IMR-90 (cell line): ENCODE measurements around the gene XRN2. TPM values are rescaled to one million over a fixed set of nuclear protein-coding genes. Genes with fewer than 3 reads are reported as not detected.

Experiments used
- ATAC-seq: fragments of 200-7000 bp; cut with Tn5 transposase; 2 replicates; pipeline ENCODE4 v1.9.1; 2020; ENCODE audit warnings: low read depth, mild to moderate bottlenecking, moderate library complexity
- BruUV-seq: library from RNA; stranded (reverse); fragments of 400-500 nt; replicated peaks from 2 replicates; lab custom pipeline; 2021; lab: Mats Ljungman, UMichigan
- CTCF ChIA-PET: fragments of 300-600 bp; formaldehyde crosslinking; extraction: SDS; loops from one replicate; lab custom pipeline; 2021; ENCODE audit warnings: antibody characterized with exemption; lab: Yijun Ruan, JAX
- POLR2A ChIA-PET: fragments of 300-600 bp; sonication (Branson Sonifier 250); formaldehyde crosslinking; loops from one replicate; lab custom pipeline; 2022; ENCODE audit warnings: antibody characterized with exemption; ENCODE audit not compliant: unreplicated experiment; lab: Charles Lee
- DNase-seq: peaks from one replicate; pipeline ENCODE4 v3.0.0; 2013
- H2AFZ ChIP-seq: replicated peaks from 2 replicates; pipeline ENCODE3; 2013; ENCODE audit warnings: low read length, mild to moderate bottlenecking; ENCODE audit not compliant: poor library complexity
- H2AK5ac ChIP-seq: 2 replicates; pipeline ENCODE4 v1.6.1; 2013; ENCODE audit warnings: low read depth, low read length, inconsistent platforms
- H2AK9ac ChIP-seq: replicated peaks from 2 replicates; pipeline ENCODE3; 2013; ENCODE audit warnings: mild to moderate bottlenecking, low read depth, low read length, moderate library complexity; ENCODE audit not compliant: poor library complexity
- H2BK120ac ChIP-seq: 2 replicates; pipeline ENCODE4 v1.6.1; 2013; ENCODE audit warnings: low read depth, low read length, inconsistent platforms
- H2BK15ac ChIP-seq: 3 replicates; pipeline ENCODE4 v1.6.1; 2013; ENCODE audit warnings: low read depth, low read length, inconsistent platforms
- H2BK20ac ChIP-seq: 2 replicates; pipeline ENCODE4 v1.6.1; 2013; ENCODE audit warnings: low read depth, mild to moderate bottlenecking, inconsistent platforms, low read length, moderate library complexity
- H2BK5ac ChIP-seq: 2 replicates; pipeline ENCODE4 v1.6.1; 2013; ENCODE audit warnings: mild to moderate bottlenecking, low read depth, low read length, inconsistent platforms; ENCODE audit not compliant: poor library complexity, severe bottlenecking
- H3K14ac ChIP-seq: replicated peaks from 2 replicates; pipeline ENCODE4 v1.6.1; 2013; ENCODE audit warnings: low read depth, low read length, inconsistent platforms
- H3K18ac ChIP-seq: 2 replicates; pipeline ENCODE4 v1.6.1; 2013; ENCODE audit warnings: low read depth, low read length, control low read depth
- H3K23ac ChIP-seq: 2 replicates; pipeline ENCODE4 v1.6.1; 2013; ENCODE audit warnings: low read depth, low read length, inconsistent platforms
- H3K27ac ChIP-seq: 2 replicates; pipeline ENCODE4 v1.5.1; 2013; ENCODE audit warnings: mild to moderate bottlenecking, control low read depth, low read length; ENCODE audit not compliant: insufficient read depth
- H3K27me3 ChIP-seq: 2 replicates; pipeline ENCODE4 v1.6.1; 2013; ENCODE audit warnings: low read length; ENCODE audit not compliant: control insufficient read depth, insufficient read depth
- H3K36me3 ChIP-seq: 2 replicates; pipeline ENCODE4 v1.6.1; 2013; ENCODE audit warnings: low read length, mixed read lengths; ENCODE audit not compliant: control insufficient read depth, insufficient read depth
- H3K4ac ChIP-seq: 2 replicates; pipeline ENCODE4 v1.6.1; 2013; ENCODE audit warnings: low read depth, low read length, inconsistent platforms
- H3K4me1 ChIP-seq: 2 replicates; pipeline ENCODE4 v1.6.1; 2013; ENCODE audit warnings: low read length, mixed read lengths; ENCODE audit not compliant: control insufficient read depth, insufficient read depth
- H3K4me2 ChIP-seq: 2 replicates; pipeline ENCODE4 v1.6.1; 2013; ENCODE audit warnings: low read depth, mild to moderate bottlenecking, control low read depth, low read length, moderate library complexity
- H3K4me3 ChIP-seq: 2 replicates; pipeline ENCODE4 v1.5.1; 2013; ENCODE audit warnings: low read depth, mild to moderate bottlenecking, control low read depth, low read length, moderate library complexity; ENCODE audit not compliant: insufficient read depth
- H3K56ac ChIP-seq: 2 replicates; pipeline ENCODE4 v1.6.1; 2013; ENCODE audit warnings: low read length, inconsistent platforms; ENCODE audit not compliant: insufficient read depth; ENCODE audit errors: extremely low read depth
- H3K79me1 ChIP-seq, 2 experiments: 2 replicates each; pipeline ENCODE4 v1.6.1; 2013; ENCODE audit warnings: low read length in 2 of 2, inconsistent platforms in 1 of 2, low read depth in 1 of 2
- H3K9ac ChIP-seq: 2 replicates; pipeline ENCODE4 v1.6.1; 2013; ENCODE audit warnings: low read depth, low read length, control low read depth
- H3K9me1 ChIP-seq: 2 replicates; pipeline ENCODE4 v1.6.1; 2013; ENCODE audit warnings: low read length, inconsistent platforms; ENCODE audit not compliant: insufficient read depth
- H3K9me3 ChIP-seq: 2 replicates; pipeline ENCODE4 v1.6.1; 2013; ENCODE audit warnings: low read length; ENCODE audit not compliant: control insufficient read depth, insufficient read depth
- H4K20me1 ChIP-seq: 2 replicates; pipeline ENCODE4 v1.6.1; 2013; ENCODE audit warnings: low read length, inconsistent platforms; ENCODE audit not compliant: insufficient read depth
- H4K5ac ChIP-seq: 2 replicates; pipeline ENCODE4 v1.6.1; 2013; ENCODE audit warnings: mild to moderate bottlenecking, low read depth, low read length, control low read depth
- H4K8ac ChIP-seq, 2 experiments: 2 replicates each; pipeline ENCODE4 v1.6.1; 2013; ENCODE audit warnings: low read depth in 2 of 2, low read length in 2 of 2, control low read depth in 1 of 2, inconsistent platforms in 1 of 2
- H4K91ac ChIP-seq: 2 replicates; pipeline ENCODE4 v1.6.1; 2013; ENCODE audit warnings: low read depth, low read length, inconsistent platforms; ENCODE audit not compliant: insufficient read depth
- CEBPB ChIP-seq: IDR thresholded peaks from 2 replicates; pipeline ENCODE4 v1.6.1; 2012; ENCODE audit warnings: low read depth, low read length, improper control_type of control experiment
- CHD1 ChIP-seq: IDR thresholded peaks from 2 replicates; pipeline ENCODE4 v1.6.1; 2012; ENCODE audit warnings: low read depth, low read length, improper control_type of control experiment
- FOS ChIP-seq: fragments of 150-350 bp; IDR thresholded peaks from 2 replicates; pipeline ENCODE4 v1.6.1; 2016; ENCODE audit warnings: low read depth, low read length
- MAFK ChIP-seq: IDR thresholded peaks from 2 replicates; pipeline ENCODE4 v1.6.1; 2012; ENCODE audit warnings: low read depth, low read length, improper control_type of control experiment
- MXI1 ChIP-seq: IDR thresholded peaks from 2 replicates; pipeline ENCODE4 v1.6.1; 2012; ENCODE audit warnings: low read depth, mild to moderate bottlenecking, low read length, moderate library complexity, borderline replicate concordance
- POLR2A ChIP-seq: IDR thresholded peaks from 2 replicates; pipeline ENCODE4 v1.6.1; 2012; ENCODE audit warnings: mild to moderate bottlenecking, low read depth, low read length
- RAD21 ChIP-seq: IDR thresholded peaks from 2 replicates; pipeline ENCODE4 v1.6.1; 2012; ENCODE audit warnings: low read length, improper control_type of control experiment
- RCOR1 ChIP-seq: IDR thresholded peaks from 2 replicates; pipeline ENCODE4 v1.6.1; 2012; ENCODE audit warnings: mild to moderate bottlenecking, low read length, improper control_type of control experiment; ENCODE audit not compliant: insufficient replicate concordance
- RFX5 ChIP-seq: IDR thresholded peaks from 2 replicates; pipeline ENCODE4 v1.8.0; 2012; ENCODE audit warnings: low read depth, mild to moderate bottlenecking, low read length, moderate library complexity
- WGBS, 2 experiments: methylation state at CpG; one replicate each; pipeline versions ENCODE4 v1.1.5 to v1.1.7; 2013; ENCODE audit warnings: missing lambda C conversion rate in 2 of 2; ENCODE audit not compliant: insufficient read length in 1 of 2; ENCODE audit errors: extremely low coverage in 2 of 2; 5-methylcytosine and 5-hydroxymethylcytosine counted together
- dilution Hi-C: fragments of 300-500 bp; cut with HindIII; formaldehyde crosslinking; loops from one replicate; pipeline ENCODE4 v1.14.3; 2018; ENCODE audit warnings: low sequenced_read_pairs; ENCODE audit not compliant: unreplicated experiment
- in situ Hi-C: fragments of 300-500 bp; cut with MboI; formaldehyde crosslinking; loops from 3 replicates; pipeline ENCODE4 v1.14.3; 2019; ENCODE audit warnings: low sequenced_read_pairs, inconsistent platforms, mixed read lengths
- intact Hi-C: fragments of 100-400 bp; cut with micrococcal nuclease; formaldehyde crosslinking; loops from 2 replicates; pipeline ENCODE4 v1.10.0; 2022
- polyA plus RNA-seq, 3 experiments: library from polyadenylated mRNA; depleted of rRNA; stranded (reverse); fragments of >200 nt; gene quantifications; 2 replicates each; pipeline ENCODE4 v1.2.3, GENCODE V29; 2012; ENCODE audit warnings: low replicate concordance in 1 of 3
- total RNA-seq: library from RNA; depleted of rRNA; stranded (reverse); fragments of >200 nt; gene quantifications from 2 replicates; pipeline ENCODE4 v1.2.3, GENCODE V29; 2012
- TF ChIP-seq, protein P1 (sequence below): fragments of 150-350 bp; IDR thresholded peaks from 2 replicates; pipeline ENCODE4 v1.6.1; 2016; ENCODE audit warnings: low read depth, mild to moderate bottlenecking, low read length, moderate library complexity, borderline replicate concordance
- TF ChIP-seq, protein P2 (sequence below): fragments of 150-350 bp; IDR thresholded peaks from 2 replicates; pipeline ENCODE4 v1.6.1; 2017; ENCODE audit warnings: mild to moderate bottlenecking, antibody characterized with exemption, low read length, low read depth
- TF ChIP-seq, protein P3 (sequence below): conservative IDR thresholded peaks from 2 replicates; pipeline ENCODE4 v1.5.1; 2012; ENCODE audit warnings: mild to moderate bottlenecking, low read depth, low read length, improper control_type of control experiment

The XRN2 gene
- total and polyA plus RNA-seq, 2 of the 4 experiments (the other 2 are of a cell fraction): 58.1 to 70.8 TPM

DNA sequence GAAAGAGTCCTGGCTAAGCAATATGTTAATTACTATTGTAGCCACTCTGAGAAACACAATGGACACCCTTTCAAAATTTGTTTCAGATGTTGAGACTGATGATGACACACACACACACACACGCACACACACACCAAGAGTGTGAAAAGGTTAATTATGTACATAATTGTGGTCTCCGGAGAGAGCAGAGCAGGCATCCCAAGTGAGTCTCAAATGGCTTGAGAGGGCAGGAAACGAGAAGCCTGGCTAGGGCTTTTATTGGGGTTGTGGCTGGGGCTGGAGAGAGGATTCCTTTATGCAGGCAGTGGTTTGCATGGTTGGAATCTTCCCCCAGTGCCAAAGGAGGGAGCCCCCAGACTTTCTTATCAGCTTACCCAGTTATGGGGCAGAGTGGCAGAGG, 132.4 kb downstream of the XRN2 start:
- Histone ChIP-seq H2BK120ac (no peak overlapping the region), H4K20me1 (no peaks in the 10 kb centered on the region), H3K4me2 (no peak overlapping the region), H3K4me1 (no peaks in the 10 kb centered on the region), H3K79me1 (no peaks in the 10 kb centered on the region), H3K36me3 (no peaks in the 10 kb centered on the region), H3K9ac (no peak overlapping the region), H3K27ac (no peak overlapping the region), H2AFZ (no peak overlapping the region), H3K18ac (no peak overlapping the region), H2BK15ac (no peak overlapping the region), H3K9me3 (no peaks in the 10 kb centered on the region), H4K5ac (no peak overlapping the region), H4K91ac (no peak overlapping the region), H2AK9ac (no peak overlapping the region), H3K27me3 (peaks cover under 1% of the 10 kb centered on the region), H3K14ac (no peak overlapping the region), H3K4ac (no peak overlapping the region; the same call in 1 of the 2 replicates), H3K4me3 (no peak overlapping the region), H2AK5ac (no peak overlapping the region; the same call in 1 of the 2 replicates), H3K23ac (no peak overlapping the region), H2BK20ac (no peak overlapping the region), H3K56ac (no peak overlapping the region), H3K9me1 (no peaks in the 10 kb centered on the region), H2BK5ac (no peak overlapping the region), H4K8ac (no peak overlapping the region)
- ChIA-PET CTCF (interaction anchor here (0.6 kb wide), 1 partner anchor 1656 kb away, joined by 5 read pairs; no protein-coding TSS in a partner anchor), POLR2A (no interaction called here)
- WGBS, 2 experiments: no CpG with 5 or more reads among the region's 3 CpGs
- no peak for DNase-seq
- intact Hi-C loops (no loop called here), in situ Hi-C loops (no loop called here), dilution Hi-C loops (no loop called here)
- BruUV-seq: no TSS peak
- no peak for ATAC-seq
- TF ChIP-seq RCOR1: no peak
- TF ChIP-seq, protein P1, sequence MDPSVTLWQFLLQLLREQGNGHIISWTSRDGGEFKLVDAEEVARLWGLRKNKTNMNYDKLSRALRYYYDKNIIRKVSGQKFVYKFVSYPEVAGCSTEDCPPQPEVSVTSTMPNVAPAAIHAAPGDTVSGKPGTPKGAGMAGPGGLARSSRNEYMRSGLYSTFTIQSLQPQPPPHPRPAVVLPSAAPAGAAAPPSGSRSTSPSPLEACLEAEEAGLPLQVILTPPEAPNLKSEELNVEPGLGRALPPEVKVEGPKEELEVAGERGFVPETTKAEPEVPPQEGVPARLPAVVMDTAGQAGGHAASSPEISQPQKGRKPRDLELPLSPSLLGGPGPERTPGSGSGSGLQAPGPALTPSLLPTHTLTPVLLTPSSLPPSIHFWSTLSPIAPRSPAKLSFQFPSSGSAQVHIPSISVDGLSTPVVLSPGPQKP: no peak
- no peak for TF ChIP-seq RAD21
- no peak for TF ChIP-seq POLR2A
- TF ChIP-seq RFX5: no peak
- TF ChIP-seq, protein P2, sequence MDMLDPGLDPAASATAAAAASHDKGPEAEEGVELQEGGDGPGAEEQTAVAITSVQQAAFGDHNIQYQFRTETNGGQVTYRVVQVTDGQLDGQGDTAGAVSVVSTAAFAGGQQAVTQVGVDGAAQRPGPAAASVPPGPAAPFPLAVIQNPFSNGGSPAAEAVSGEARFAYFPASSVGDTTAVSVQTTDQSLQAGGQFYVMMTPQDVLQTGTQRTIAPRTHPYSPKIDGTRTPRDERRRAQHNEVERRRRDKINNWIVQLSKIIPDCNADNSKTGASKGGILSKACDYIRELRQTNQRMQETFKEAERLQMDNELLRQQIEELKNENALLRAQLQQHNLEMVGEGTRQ: no peak
- TF ChIP-seq CHD1: no peak
- no peak for TF ChIP-seq FOS
- no peak for TF ChIP-seq MXI1
- no peak for TF ChIP-seq CEBPB
- TF ChIP-seq, protein P3, sequence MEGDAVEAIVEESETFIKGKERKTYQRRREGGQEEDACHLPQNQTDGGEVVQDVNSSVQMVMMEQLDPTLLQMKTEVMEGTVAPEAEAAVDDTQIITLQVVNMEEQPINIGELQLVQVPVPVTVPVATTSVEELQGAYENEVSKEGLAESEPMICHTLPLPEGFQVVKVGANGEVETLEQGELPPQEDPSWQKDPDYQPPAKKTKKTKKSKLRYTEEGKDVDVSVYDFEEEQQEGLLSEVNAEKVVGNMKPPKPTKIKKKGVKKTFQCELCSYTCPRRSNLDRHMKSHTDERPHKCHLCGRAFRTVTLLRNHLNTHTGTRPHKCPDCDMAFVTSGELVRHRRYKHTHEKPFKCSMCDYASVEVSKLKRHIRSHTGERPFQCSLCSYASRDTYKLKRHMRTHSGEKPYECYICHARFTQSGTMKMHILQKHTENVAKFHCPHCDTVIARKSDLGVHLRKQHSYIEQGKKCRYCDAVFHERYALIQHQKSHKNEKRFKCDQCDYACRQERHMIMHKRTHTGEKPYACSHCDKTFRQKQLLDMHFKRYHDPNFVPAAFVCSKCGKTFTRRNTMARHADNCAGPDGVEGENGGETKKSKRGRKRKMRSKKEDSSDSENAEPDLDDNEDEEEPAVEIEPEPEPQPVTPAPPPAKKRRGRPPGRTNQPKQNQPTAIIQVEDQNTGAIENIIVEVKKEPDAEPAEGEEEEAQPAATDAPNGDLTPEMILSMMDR: no peak
- TF ChIP-seq MAFK: no peak
